ENCODE results near the gene WT1. TPM values are rescaled to one million over a fixed set of nuclear protein-coding genes. Genes with fewer than 3 reads are reported as not detected.

WT1 gene
- total and polyA plus RNA-seq, 2 of the 13 experiments (the other 11 are each of a cell fraction or from before 2014, with no cell fraction given) = 0.15 to 0.31 TPM

GRCh38 chr11:32433101-32433913 is 2.0 kb downstream of the WT1 start:
- no peak overlapping the region for H3K27ac ChIP-seq (ENCODE audit: extremely low read length, insufficient read depth, low read length)
- POLR2A ChIA-PET = no interaction called here
- peaks cover 14 to 81% of the 10 kb centered on the region in 2 experiments for H3K27me3 ChIP-seq (ENCODE audit: control insufficient read depth in 1 of 2, insufficient read depth in 2 of 2, low read length in 2 of 2)
- no peak overlapping the region for H3K4me3 ChIP-seq (replicated peaks in 1 of 3; ENCODE audit: insufficient read depth in 1 of 3, low read depth in 2 of 3, low read length in 3 of 3)
- CTCF ChIA-PET (ENCODE audit: low intra/inter-chr PET ratio, low total read pairs) = no interaction called here
- H3K4me2 ChIP-seq (ENCODE audit: low read depth, low read length) = no peak overlapping the region
- intact Hi-C loops (cut with micrococcal nuclease; ENCODE audit: unreplicated experiment) = loop anchor here (5.0 kb wide), 1 partner anchor 359 kb away; the partner anchor contains the start of gene CCDC73
- BruUV-seq (replicated peaks) = no TSS peak
- no peak for TF ChIP-seq ZNF33B (CRISPR knock-in tag; IDR thresholded peaks at IDR 0.05)
- no peak for TF ChIP-seq EP300 (IDR thresholded peaks at IDR 0.05; ENCODE audit: low read depth in 2 of 2, low read length in 2 of 2)
- no peak for TF ChIP-seq EP300 (CRISPR knock-in tag; IDR thresholded peaks at IDR 0.05; ENCODE audit: borderline replicate concordance)
- H3K4me1 ChIP-seq (ENCODE audit: insufficient read depth, low read length) = 0 out of 2 replicates have a peak, but pooled peaks cover 7% of the 10 kb centered on the region
- 73% methylated on average over 37 of the region's 46 CpGs for WGBS (ENCODE audit: low lambda C conversion rate)
- in situ Hi-C loops (cut with HindIII; ENCODE audit: extremely low pct_ligation_motif_present, low pct_unique_long_range_greater_than_20kb) = no loop called here
- no peak overlapping the region for H2AFZ ChIP-seq (ENCODE audit: low read length)
- no peaks in the 10 kb centered on the region for H3K9me3 ChIP-seq (ENCODE audit: low read length)
- no peak overlapping the region for H3K9ac ChIP-seq (ENCODE audit: insufficient read depth, low read depth, low read length)
- no peaks in the 10 kb centered on the region for H3K36me3 ChIP-seq (replicated peaks in 1 of 2; ENCODE audit: control insufficient read depth in 1 of 2, insufficient read depth in 2 of 2, low read length in 2 of 2)
- DNase-seq (ENCODE audit: low spot score) (no peak), ATAC-seq (no peak), FAIRE-seq (no peak)
- no peaks in the 10 kb centered on the region for H3K79me2 ChIP-seq (ENCODE audit: insufficient read depth, low read length)
- H4K20me1 ChIP-seq (ENCODE audit: insufficient read depth, low read length) = no peaks in the 10 kb centered on the region

- Histone ChIP-seq H3K4me3 (replicated peaks in 1 of 3; ENCODE audit: insufficient read depth in 1 of 3, low read depth in 2 of 3, low read length in 3 of 3) (no peak overlapping the region), H3K4me1 (ENCODE audit: insufficient read depth, low read length) (0 out of 2 replicates have a peak, but pooled peaks cover 7% of the 10 kb centered on the region), H4K20me1 (ENCODE audit: insufficient read depth, low read length) (no peaks in the 10 kb centered on the region), H3K9ac (ENCODE audit: insufficient read depth, low read depth, low read length) (no peak overlapping the region), H3K36me3 (replicated peaks in 1 of 2; ENCODE audit: control insufficient read depth in 1 of 2, insufficient read depth in 2 of 2, low read length in 2 of 2) (no peaks in the 10 kb centered on the region), H2AFZ (ENCODE audit: low read length) (no peak overlapping the region), H3K79me2 (ENCODE audit: insufficient read depth, low read length) (no peaks in the 10 kb centered on the region), H3K27ac (ENCODE audit: extremely low read length, insufficient read depth, low read length) (no peak overlapping the region), H3K27me3 (ENCODE audit: control insufficient read depth in 1 of 2, insufficient read depth in 2 of 2, low read length in 2 of 2) (peaks cover 15 to 81% of the 10 kb centered on the region in 2 experiments), H3K4me2 (ENCODE audit: low read depth, low read length) (no peak overlapping the region), H3K9me3 (ENCODE audit: low read length) (no peaks in the 10 kb centered on the region)
- CTCF ChIA-PET (ENCODE audit: low intra/inter-chr PET ratio, low total read pairs) = no interaction called here
- ATAC-seq (no peak), FAIRE-seq (no peak), DNase-seq (ENCODE audit: low spot score) (no peak)
- BruUV-seq (replicated peaks) = no TSS peak
- intact Hi-C loops (cut with micrococcal nuclease; ENCODE audit: unreplicated experiment) (loop anchor here (5.0 kb wide), 1 partner anchor 360 kb away; the partner anchor contains the start of gene CCDC73), in situ Hi-C loops (cut with HindIII; ENCODE audit: extremely low pct_ligation_motif_present, low pct_unique_long_range_greater_than_20kb) (no loop called here)
- 31% methylated on average over 8 of the region's 8 CpGs for WGBS (ENCODE audit: low lambda C conversion rate)
- POLR2A ChIA-PET = no interaction called here
- TF ChIP-seq FOXK2 (IDR thresholded peaks at IDR 0.05) (no peak), THAP7 (CRISPR knock-in tag; IDR thresholded peaks at IDR 0.05) (no peak), BATF2 (CRISPR knock-in tag; IDR thresholded peaks at IDR 0.05) (no peak), CCDC6 (CRISPR knock-in tag; IDR thresholded peaks at IDR 0.05) (no peak)
These were observed 2.8 kb downstream of the WT1 start for GRCh38 chr11:32432565-32432964.

Data from HepG2 (cell line).